ENCODE data around the gene CRYBB1.

The CRYBB1 gene

DNA sequence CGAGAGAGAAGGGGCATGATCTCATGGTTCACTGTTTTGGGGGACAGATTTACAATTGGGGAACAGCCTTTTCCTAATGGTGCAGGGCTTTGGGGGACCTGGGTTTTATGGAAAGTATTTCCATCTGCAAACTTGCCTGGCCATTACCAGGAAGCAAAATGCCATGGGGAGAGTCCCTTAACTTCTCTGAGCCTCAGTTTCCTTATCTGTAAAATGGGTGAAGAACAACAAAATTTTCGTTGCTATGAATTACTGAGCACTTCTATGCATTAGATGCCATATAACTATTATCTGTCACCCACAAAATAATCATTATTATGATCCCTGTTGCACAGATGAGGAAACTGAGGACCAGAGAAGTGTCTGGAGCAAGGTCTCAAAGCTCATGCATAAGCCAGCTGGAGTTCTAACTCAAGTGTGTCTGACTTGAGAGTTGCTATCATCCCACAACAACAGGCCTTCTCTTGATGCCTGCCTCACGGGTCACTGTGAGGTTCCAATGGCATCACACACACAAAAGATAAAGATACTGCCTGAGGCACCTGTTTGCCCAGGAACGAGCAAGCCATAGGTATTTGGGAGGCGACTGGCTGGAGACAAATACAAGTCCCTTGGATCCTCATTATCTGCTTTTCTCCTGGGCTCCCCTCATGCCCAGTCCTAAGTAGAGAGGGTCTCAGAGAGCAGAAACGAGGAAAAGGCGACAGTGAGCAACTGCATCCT lies 43.7 kb downstream of the CRYBB1 start:
- no peak for DNase-seq

DNA sequence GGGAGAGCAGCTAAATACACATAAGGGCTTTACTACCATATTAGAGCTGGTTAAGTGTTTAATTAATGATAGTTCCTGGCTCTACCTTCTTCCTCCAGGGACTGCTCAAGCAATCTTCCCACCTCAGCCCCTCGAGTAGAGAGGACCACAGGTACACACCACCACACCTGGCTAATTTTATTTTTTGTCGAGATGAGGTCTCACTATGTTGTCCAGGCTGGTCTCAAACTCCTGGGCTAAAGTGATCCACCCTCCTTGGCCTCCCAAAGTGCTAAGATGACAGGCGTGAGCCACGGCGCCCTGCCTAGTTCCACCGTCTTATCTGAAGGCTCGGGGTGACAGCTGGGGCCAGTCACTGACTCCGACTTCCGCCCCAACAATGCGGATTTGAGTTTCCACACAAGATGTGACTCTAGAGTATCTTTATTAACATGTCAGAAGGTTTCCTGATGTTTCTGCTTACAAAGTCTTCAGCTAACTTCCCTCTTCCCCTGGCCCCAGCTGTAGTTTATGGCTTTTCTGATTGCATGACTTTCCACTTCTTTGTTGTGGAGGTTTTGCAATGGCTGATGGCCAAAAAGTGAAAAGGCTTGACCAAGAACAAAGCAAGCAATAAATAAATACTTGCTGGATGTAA lies 44.7 kb downstream of the CRYBB1 start:
- DNase-seq: peak; percentile 16 to 41

DNA sequence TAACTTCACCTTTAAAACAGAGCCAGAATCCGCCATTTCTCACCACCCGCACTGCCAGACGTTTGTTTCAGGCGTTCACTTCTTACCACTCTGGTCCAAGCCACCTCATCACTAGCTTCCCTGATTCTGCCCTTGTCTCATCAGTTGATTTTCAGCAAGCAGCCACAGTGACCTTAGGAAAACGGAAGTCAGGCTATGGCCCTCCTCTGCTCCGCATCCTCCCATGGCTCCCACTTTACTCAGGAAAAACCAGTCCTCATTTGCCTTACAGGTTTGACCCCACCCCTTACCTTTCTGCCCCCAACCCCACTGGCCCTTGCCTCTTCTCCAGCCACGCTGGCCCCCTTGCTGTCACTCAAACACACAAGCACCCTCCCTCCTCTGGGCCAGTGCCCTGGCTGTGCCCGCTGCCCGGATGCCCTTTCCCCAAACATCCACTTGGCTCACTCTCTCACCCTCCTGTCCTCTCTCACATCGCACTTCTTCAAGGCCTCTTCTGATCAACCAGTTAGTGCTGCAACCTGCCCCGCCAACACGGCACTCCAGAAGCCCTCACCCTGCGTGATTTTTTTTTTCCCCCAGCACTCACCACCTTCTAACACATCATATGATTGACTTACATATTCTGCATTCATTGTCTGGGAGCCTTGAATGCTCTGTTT lies 46.8 kb downstream of the CRYBB1 start:
- no peak for DNase-seq

DNA sequence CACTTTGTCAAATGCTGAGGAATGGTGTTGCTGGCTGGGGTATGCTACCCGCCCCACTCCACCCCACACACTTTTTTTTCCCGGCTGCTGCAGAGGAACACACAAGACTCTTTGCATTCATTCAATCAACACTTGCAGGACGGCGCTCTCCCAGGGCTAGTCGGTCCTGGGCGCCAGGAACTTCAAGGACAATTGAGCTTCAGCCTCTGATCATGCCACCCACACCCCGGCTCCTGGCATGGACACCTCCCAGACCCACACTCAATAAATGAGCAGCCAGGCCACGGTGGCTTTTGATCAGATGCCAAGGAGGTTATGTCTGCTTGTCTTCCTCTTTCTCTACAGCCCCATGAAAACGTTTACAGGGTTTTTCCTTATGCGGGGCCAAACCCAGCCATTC lies 47.7 kb downstream of the CRYBB1 start:
- DNase-seq: no peak

DNA sequence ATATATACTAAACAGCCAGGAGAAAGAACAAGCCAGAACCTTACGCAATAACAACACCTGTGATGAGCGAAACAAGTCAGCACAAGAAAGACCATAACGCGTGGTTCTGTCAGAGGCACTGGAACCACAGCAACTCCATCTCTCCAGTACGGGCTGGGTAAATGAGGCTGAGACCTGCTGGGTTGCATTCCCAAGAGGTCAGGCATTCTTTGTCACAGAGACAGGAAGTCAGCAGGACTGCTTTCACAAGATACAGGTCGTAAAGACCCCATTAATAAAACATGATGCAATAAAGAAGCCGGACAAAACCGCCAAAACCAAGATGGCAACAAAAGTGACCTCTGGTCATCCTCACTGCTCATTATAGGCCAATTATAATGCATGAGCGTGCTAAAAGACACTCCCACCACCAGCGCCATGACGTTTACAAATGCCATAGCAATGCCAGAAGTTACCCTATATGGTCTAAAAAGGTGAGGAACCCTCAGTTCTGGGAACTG lies 49.6 kb downstream of the CRYBB1 start:
- no peak for DNase-seq

DNA sequence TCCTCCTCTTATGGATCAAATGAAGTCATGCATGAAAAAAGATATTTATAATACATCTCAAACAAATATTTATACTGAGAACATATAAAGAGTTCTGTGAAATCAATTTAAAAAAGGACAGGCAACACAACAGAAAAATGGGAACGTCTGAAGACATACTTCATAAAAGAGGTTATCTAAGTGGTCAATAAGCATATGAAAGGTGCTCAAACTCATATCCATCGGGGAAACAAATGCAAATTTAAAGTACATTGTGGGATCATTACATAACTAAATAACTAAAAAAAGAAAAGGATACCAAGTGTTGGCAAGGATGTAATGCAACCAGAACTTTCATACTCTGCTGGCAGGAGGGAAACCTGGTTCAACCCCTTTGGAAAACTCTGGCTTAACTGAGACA lies 50.2 kb downstream of the CRYBB1 start:
- DNase-seq: no peak

DNA sequence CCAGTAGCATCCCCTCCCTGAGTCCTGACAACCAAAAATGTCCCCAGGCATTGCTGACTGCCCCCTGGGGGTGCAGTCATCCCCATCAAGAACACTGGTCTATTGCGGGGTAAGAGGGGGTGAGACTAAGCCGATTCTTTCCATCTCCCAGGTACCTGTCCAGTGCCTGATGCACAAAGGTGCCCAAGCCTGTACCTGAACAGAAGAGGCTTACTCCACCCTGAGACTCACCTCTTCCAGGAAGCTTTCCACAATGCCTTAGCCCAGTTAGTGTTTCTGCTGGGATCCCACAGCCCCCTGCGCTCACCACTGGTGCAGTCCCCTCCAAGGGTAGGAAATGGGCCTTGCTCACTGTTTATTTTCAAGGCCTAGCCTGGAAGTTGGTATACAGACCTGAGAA lies 50.8 kb downstream of the CRYBB1 start:
- DNase-seq: no peak

DNA sequence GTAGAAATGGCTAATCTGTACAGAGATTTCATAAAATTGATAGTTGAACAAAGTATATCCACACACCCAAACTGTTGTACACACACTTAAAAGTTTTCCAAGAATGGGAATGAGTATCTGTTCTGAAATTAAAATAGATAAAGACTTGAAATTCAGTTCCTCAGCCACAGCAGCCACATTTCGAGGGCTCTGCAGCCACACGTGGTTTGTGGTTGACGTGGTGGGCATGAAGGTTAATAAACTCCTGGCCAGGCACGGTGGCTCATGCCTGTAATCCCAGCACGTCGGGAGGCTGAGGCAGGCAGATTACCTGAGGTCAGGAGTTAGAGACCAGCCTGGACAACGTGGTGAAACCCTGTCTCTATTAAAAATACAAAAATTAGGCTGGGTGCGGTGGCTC lies 51.9 kb downstream of the CRYBB1 start:
- no peak for DNase-seq

DNA sequence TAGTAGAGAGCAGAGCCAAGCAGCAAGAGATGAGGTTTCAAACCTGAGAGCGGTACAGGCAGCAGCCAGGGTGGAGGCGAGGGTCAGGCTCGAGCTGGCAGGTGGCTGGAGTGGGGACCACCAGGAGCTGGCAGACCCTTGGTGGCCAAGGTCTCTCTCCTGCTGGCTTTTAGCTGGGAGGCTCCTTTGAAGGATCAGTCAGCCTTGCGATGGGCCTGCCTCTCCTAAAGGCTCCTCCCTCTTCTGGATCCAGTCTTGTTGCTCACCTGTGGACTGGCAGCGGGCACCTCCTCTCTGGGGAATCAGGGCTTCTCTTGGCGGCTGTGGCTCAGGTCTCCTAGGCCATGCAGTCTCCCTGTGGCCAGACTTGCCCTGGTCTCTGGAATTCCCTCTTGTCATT lies 52.6 kb downstream of the CRYBB1 start:
- DNase-seq: no peak

DNA sequence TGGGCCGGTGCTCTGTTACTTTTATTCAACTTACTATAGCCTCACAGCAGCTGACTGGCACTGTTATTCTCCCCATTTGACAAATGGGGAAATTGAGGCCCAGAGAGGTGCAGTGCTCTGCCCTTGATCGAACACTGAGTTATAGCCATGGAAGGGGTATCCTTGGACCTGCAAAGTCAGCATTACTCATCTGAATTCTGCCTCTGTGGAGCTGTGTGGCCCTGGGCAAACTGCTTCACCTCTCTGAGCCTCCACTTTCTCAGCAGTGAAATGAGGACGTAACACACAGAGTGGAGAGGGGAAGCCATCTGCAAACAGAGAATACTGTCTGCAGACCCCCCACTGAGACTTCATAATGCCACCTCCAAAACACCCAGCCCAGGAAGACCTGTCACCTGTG lies 53.2 kb downstream of the CRYBB1 start:
- no peak for DNase-seq

DNA sequence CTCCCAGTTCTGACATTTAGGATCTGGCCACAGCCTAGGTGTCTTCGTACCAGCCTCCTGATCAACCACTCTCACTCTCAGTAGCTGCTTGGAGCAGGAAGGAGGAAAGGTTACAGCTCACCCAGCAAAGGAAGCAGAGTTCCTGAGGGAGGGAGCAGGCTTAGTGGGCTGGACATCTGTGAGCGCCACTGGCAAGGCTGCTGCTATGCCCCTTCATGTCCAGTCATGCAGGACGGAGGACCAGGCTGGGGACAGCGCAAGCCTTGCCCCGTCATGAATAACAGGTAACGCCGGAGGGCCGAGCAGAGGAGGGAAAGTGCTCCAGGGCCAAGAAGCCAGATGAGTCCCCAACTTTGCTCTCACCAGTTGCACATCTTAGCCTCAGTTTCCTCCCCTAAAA lies 53.6 kb downstream of the CRYBB1 start:
- no peak for DNase-seq

DNA sequence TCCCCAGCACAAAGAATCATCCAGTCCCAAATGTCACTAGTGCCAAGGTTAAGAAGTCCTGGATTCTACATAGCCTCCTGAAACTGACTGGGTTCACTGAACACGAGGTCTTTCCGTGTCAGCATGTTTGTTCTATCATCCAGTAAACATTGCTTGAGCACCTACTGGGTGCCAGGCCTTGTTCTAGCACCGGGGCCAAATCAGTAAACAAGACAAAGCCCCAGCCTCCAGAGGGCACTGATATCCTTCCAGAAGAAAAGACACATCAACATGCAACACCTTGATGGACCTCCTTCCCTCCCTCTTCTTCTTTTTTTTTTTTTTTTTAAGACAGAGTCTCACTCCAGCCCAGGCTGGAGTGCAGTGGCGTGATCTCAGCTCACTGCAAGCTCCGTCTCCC lies 54.8 kb downstream of the CRYBB1 start:
- no peak for DNase-seq

DNA sequence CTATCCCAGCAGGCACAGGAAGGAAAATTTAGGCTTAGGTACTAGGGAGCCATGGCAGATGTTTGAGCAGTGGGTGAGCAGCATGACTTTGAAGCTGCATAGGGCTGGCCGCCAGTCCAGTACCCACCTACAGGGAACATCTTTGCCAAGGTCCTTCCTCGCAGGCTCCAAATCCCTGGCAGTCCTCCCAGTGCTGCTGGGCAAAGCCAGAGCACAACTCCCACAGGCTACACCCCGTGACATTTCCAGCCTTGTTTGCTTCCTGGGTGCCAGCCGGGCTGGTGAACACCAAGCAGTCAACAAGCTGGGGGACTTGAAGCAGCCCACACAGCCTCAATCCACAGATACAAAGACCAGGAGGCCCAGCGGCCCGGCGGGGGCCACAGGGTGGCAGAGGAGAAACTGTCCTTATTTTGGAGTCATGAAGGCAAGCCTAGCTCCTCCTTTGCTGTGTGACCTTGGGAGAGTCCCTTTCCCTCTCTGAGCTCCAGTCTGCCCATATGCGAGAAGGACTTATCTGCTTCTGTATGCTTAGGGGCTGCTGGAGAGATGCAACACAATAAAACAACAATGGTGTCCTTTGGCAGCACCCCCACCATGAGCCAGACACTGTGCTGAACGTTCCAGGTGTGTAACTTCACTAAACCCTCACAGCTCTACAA lies 55.9 kb downstream of the CRYBB1 start:
- DNase-seq: no peak

DNA sequence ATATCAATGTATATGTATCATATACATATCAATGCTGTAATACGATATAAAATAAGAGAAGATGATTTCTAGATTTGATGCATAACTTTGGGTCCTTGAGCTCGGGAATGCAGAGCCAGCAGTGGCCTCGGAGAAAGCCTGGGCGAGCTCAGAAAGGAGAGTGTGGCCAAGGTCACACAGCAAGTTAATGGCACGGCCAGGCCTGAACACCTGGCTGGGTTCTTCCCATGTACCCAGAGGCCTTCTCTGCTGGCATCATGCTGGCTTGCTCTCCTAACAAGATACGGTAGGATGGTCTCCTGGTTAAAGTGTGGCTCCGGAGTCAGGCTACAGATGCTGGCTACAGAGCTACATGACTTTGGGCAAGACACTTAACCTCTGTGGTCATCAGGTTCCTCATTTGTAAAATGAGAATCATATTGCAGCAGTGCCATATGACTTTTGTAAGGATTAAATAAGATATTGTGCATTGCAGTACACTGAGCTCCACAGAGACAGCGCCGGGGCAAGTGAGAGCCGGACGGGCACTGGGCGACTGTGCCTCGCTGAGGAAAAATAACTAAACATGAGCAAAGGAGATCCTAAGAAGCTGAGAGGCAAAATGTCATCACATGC lies 57.8 kb downstream of the CRYBB1 start:
- no peak for DNase-seq

DNA sequence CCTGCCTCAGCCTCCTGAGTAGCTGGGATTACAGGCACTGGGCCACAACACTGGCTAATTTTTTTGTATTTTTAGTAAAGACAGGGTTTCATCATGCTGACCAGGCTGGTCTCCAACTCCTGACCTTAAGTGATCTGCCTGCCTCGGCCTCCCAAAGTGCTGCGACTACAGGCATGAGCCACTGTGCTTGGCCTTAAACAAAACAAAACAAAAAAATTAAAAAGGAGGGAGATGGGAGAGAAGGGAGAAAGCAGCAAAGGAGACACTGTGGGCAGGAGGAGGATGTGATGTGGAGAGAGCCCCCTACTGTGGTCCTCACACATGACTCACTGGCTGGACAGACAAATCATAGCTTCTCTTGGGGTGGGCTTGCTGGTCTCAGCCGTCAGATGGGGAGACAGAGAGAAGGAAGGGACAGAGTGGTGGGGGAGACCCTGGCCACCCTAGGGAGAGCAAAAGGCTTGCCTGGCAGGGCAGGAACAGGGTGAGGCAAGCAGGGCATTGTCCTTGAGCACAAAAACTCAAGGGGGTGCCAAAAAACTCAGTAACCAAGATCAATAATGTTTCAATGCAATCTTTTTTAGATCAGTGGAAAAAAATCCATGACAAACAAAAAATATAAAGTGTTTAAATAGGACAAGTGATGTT lies 59.5 kb downstream of the CRYBB1 start:
- no peak for DNase-seq

DNA sequence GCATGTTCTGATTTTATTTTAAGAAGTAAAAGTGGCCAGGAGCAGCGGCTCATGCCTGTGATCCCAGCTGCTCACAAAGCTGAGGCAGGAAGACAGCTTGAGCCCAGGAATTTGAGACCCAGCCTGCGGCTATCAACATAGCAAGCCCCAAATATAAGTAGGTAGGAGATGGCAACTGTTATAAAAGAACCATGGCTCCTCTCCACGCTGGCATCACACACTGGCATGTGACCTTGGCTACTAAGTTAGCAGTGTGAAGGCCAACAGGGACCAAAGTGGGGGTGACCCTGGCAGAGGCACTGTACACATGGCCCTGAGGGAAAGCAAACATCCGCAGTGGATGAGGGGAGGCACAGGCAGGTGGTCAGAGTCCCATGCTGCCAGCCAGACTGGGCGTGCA lies 60.9 kb downstream of the CRYBB1 start:
- DNase-seq: no peak

DNA sequence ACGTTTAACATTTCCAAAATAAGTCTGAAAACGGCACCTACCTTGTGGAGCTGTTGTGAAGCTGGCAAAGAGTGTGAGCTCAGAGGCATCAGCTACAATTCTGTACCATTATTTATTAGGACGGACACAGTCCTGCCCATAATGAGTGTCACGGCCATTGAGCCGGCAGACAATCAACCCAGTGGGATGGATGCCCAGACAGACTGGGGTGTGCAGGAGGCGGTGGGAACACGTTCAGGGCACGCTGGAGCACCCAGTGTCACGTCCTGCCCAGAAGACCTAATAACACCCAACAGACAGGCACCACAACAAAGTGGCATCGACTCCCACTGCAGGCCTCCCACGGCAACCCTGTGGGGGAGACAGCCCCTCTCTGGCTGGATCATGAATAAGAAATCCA lies 62.3 kb downstream of the CRYBB1 start:
- DNase-seq: no peak

DNA sequence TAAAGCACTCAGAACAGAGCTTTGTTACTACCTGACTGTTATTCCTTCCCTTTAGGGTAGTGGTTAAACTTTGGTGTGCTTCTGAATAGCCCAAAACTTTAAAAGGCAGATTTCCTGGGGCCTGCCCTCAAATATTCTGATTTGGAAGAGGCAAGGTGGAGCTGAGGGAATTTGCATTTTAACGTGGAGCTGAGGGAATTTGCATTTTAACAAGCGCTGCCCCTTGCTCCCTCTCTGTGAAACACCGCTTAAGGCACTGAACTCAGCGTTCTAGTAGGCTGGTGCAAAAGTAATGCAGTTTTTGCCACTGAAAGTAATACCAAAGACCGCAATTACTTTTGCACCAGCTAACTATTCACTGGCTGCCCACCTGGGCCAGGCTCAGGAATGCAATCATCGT lies 62.9 kb downstream of the CRYBB1 start:
- DNase-seq: no peak

DNA sequence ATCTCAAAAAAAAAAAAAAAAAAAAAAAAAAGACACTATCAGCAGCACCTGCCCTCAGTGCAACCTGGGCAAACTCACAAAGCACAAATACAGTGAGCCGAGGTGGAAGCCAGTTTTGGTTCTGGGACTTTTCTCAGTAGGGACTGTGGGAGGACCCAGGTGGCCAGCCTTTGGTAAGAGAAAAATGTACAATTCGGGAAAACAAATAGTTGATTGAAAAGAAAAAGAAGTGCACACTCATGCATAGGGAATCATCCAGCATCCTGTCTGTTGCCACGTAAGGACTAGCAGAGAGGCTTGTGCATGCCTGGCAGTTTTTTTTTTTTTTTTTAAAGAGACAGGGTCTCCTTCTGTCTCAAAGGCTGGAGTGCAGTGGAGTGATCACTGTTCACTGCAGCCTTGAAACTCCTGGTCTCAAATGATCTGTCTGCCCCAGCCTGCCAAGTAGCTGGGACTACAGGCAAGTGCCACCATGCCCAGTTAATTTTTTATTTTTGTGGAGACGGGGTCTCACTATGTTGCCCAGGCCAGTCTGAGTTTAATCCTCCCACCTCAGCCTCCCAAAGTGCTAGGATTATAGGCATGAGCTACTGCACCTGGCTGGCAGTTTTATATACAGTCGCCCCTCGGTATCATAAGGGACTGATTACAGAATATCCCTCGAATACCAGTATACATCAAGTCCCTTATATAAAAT lies 64.6 kb downstream of the CRYBB1 start:
- no peak for DNase-seq

DNA sequence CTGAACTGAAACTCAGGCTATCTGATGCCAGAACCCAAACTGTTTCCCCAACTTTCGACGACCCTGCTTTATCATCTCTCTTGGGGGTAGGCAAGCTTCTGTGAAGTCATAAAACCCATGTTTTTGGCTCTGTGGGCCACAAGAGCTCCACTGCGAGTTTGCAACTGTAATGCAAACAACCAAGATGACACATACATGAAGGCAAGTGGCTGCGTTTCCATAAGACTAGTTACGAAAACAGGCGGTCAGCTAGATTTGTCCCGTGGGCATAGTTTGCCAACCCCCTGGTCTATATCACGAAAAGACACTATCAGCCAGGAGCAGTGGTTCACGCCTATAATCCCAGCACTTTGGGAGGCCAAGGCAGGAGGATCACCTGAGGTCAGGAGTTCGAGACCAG lies 65.4 kb downstream of the CRYBB1 start:
- no peak for DNase-seq

DNA sequence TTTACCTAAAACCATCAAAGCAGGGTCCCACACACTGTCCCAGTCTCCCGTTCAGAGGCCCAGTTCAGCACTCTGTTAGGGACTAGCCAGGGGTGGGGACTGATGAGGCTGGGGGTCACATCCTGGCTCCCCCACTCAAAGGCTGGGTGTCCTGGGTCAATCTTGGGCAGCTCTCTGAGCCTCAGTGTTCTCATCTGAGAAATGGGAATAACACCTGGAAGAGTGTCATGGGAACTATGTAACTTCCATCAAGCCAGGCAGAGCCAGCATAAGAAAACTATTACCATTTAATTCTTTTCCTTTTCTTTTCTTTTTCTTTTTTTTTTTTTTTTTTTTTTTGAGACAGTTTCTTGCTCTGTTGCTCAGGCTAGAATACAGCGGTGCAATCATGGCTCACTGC lies 66.3 kb downstream of the CRYBB1 start:
- DNase-seq: no peak

DNA sequence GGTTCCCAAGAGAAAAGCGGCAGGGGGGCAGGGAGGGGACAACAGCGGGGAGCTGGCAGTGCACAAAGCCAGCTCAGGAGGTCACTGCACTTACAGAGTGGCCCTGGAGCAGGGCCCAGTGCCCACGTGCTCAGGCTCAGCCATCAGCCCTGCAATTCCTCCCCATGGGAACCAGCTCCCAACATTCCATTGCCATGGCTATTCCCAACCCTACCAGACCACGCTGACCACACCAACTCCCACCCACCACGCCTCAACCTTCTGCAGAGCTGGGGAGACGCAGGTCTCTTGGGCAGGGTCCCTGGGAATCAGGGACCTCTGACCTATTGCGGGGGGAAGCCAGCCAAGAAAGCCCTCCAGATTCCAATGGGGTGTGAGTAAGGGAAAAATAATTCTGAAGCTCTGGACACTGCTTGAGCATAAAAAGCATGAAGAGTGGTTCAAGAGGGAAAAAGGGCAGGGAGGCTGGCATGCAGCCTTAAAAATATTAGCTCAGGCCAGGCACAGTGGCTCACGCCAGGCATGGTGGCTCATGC lies 67.3 kb downstream of the CRYBB1 start:
- peak in 1 of 2 donors; percentile 19 for DNase-seq

All from hippocampal formation (tissue), 2 donors.